NB4 (cell line): ENCODE data around the gene ITGB3.

Experiments
- MYC ChIP-seq: IDR thresholded peaks from 2 replicates; pipeline ENCODE4 v1.6.1; 2011; ENCODE audit warnings: low read depth, low read length
- POLR2A ChIP-seq: IDR thresholded peaks from 2 replicates; pipeline ENCODE4 v1.6.1; 2011; ENCODE audit warnings: mild to moderate bottlenecking; ENCODE audit not compliant: insufficient read length; ENCODE audit errors: extremely low read depth
- TF ChIP-seq, protein P1 (sequence below): IDR thresholded peaks from one replicate; pipeline ENCODE4 v1.5.1; 2012; ENCODE audit warnings: low read depth, low read length
- TF ChIP-seq, protein P2 (sequence below): IDR thresholded peaks from 2 replicates; pipeline ENCODE4 v1.6.1; 2011; ENCODE audit warnings: low read depth, low read length

DNA sequence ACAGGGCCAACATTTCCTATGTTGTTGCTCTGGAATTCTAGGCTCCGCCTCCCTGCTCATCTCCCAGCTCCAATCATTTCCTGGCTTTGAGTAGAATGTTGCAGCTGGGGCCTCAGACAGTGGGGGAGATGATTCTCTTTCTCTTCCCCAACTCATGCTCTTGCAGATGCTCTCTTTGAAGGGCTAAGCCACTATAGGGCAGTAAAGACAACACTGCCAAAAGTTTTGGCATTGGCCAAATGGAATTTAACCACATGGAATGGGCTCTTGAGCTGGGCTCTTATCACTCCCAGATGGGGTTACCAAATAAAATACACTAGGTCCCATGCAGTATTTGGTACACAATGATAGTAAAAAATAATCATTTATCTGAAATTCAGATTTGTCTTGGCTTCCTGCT is 50.6 kb downstream of the ITGB3 start:
- TF ChIP-seq, protein P1, sequence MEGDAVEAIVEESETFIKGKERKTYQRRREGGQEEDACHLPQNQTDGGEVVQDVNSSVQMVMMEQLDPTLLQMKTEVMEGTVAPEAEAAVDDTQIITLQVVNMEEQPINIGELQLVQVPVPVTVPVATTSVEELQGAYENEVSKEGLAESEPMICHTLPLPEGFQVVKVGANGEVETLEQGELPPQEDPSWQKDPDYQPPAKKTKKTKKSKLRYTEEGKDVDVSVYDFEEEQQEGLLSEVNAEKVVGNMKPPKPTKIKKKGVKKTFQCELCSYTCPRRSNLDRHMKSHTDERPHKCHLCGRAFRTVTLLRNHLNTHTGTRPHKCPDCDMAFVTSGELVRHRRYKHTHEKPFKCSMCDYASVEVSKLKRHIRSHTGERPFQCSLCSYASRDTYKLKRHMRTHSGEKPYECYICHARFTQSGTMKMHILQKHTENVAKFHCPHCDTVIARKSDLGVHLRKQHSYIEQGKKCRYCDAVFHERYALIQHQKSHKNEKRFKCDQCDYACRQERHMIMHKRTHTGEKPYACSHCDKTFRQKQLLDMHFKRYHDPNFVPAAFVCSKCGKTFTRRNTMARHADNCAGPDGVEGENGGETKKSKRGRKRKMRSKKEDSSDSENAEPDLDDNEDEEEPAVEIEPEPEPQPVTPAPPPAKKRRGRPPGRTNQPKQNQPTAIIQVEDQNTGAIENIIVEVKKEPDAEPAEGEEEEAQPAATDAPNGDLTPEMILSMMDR: no peak
- TF ChIP-seq, protein P2, sequence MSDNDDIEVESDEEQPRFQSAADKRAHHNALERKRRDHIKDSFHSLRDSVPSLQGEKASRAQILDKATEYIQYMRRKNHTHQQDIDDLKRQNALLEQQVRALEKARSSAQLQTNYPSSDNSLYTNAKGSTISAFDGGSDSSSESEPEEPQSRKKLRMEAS: no peak
- TF ChIP-seq POLR2A (no peak), MYC (no peak)
